Measurements from ENCODE around the gene FANCI. TPM values are rescaled to one million over a fixed set of nuclear protein-coding genes. Genes with fewer than 3 reads are reported as not detected.
A peak's percentile ranks its signal among the peaks of the same experiment; 100 is the strongest.

Gene FANCI
- total and polyA plus RNA-seq, 5 donors: 1.1 to 4.6 (median 4.0) TPM

GRCh38 chr15:89323825-89324224, 80.0 kb downstream of the FANCI start:
- Histone ChIP-seq H3K9me3 (ENCODE audit: control insufficient read depth, low read length) (no peaks in the 10 kb centered on the region), H3K4me1 (ENCODE audit: control insufficient read depth, insufficient read depth, low read length) (no peaks in the 10 kb centered on the region), H3K4me3 (ENCODE audit: low read length) (no peak overlapping the region), H3K27ac (ENCODE audit: low read length) (no peak overlapping the region), H3K27me3 (ENCODE audit: control insufficient read depth, insufficient read depth) (no peaks in the 10 kb centered on the region)
- DNase-seq: no peak
- no peak for ATAC-seq
- intact Hi-C loops (cut with DNase I): no loop called here
- 74% methylated on average over 6 of the region's 6 CpGs for WGBS

- WGBS: 93% methylated on average over 11 of the region's 11 CpGs
- H3K27ac ChIP-seq (ENCODE audit: low read length): no peak overlapping the region
Measured at GRCh38 chr15:89325039-89325803, 81.4 kb downstream of the FANCI start.

GRCh38 chr15:89326316-89326715, 82.5 kb downstream of the FANCI start:
- no peaks in the 10 kb centered on the region for H3K27me3 ChIP-seq (ENCODE audit: control insufficient read depth, insufficient read depth)
- DNase-seq: no peak
- 89% methylated on average over 6 of the region's 6 CpGs for WGBS
- H3K9me3 ChIP-seq (ENCODE audit: control insufficient read depth, low read length): no peaks in the 10 kb centered on the region
- no peak for ATAC-seq
- intact Hi-C loops (cut with DNase I): no loop called here
- no peak overlapping the region for H3K27ac ChIP-seq (ENCODE audit: low read length)
- peaks cover 6% of the 10 kb centered on the region for H3K4me1 ChIP-seq (ENCODE audit: control insufficient read depth, insufficient read depth, low read length)
- no peak overlapping the region for H3K4me3 ChIP-seq (ENCODE audit: low read length)

More at GRCh38 chr15:89325039-89325803, 81.4 kb downstream of the FANCI start:
- DNase-seq: no peak
- intact Hi-C loops (cut with DNase I): no loop called here
- ATAC-seq: no peak
- H3K4me3 ChIP-seq (ENCODE audit: low read length): no peak overlapping the region
- H3K9me3 ChIP-seq (ENCODE audit: control insufficient read depth, low read length): no peaks in the 10 kb centered on the region
- H3K4me1 ChIP-seq (ENCODE audit: control insufficient read depth, insufficient read depth, low read length): peaks cover 6% of the 10 kb centered on the region
- H3K27me3 ChIP-seq (ENCODE audit: control insufficient read depth, insufficient read depth): no peaks in the 10 kb centered on the region

- peaks cover 6% of the 10 kb centered on the region for H3K4me1 ChIP-seq (ENCODE audit: control insufficient read depth, insufficient read depth, low read length)
- H3K4me3 ChIP-seq (ENCODE audit: low read length): no peak overlapping the region
- DNase-seq (no peak), ATAC-seq (no peak)
- WGBS: 92% methylated on average over 6 of the region's 6 CpGs
- H3K27me3 ChIP-seq (ENCODE audit: control insufficient read depth, insufficient read depth): no peaks in the 10 kb centered on the region
- H3K9me3 ChIP-seq (ENCODE audit: control insufficient read depth, low read length): no peaks in the 10 kb centered on the region
- H3K27ac ChIP-seq (ENCODE audit: low read length): no peak overlapping the region
- intact Hi-C loops (cut with DNase I): no loop called here
Measured at GRCh38 chr15:89327113-89327512, 83.3 kb downstream of the FANCI start.

- ATAC-seq (no peak), DNase-seq (peak in 1 of 3 donors; percentile 42)
- peaks cover 14% of the 10 kb centered on the region for H3K4me1 ChIP-seq (ENCODE audit: control insufficient read depth, insufficient read depth, low read length)
- H3K4me3 ChIP-seq (ENCODE audit: low read length): no peak overlapping the region
- H3K27me3 ChIP-seq (ENCODE audit: control insufficient read depth, insufficient read depth): no peaks in the 10 kb centered on the region
- intact Hi-C loops (cut with DNase I): no loop called here
- no peak overlapping the region for H3K27ac ChIP-seq (ENCODE audit: low read length)
- H3K9me3 ChIP-seq (ENCODE audit: control insufficient read depth, low read length): no peaks in the 10 kb centered on the region
- 82% methylated on average over 13 of the region's 13 CpGs for WGBS
Measured at GRCh38 chr15:89328398-89329254, 84.8 kb downstream of the FANCI start.

- WGBS: 78% methylated on average over 8 of the region's 8 CpGs
- Histone ChIP-seq H3K9me3 (ENCODE audit: control insufficient read depth, low read length) (no peaks in the 10 kb centered on the region), H3K4me3 (ENCODE audit: low read length) (no peak overlapping the region), H3K27me3 (ENCODE audit: control insufficient read depth, insufficient read depth) (no peaks in the 10 kb centered on the region), H3K4me1 (ENCODE audit: control insufficient read depth, insufficient read depth, low read length) (peaks cover 15% of the 10 kb centered on the region), H3K27ac (ENCODE audit: low read length) (no peak overlapping the region)
- intact Hi-C loops (cut with DNase I): no loop called here
- DNase-seq (no peak), ATAC-seq (no peak)
Measured at GRCh38 chr15:89329329-89330084, 85.7 kb downstream of the FANCI start.

GRCh38 chr15:89330119-89330518, 86.3 kb downstream of the FANCI start:
- intact Hi-C loops (cut with DNase I): no loop called here
- Histone ChIP-seq H3K4me3 (ENCODE audit: low read length) (no peak overlapping the region), H3K27ac (ENCODE audit: low read length) (no peak overlapping the region), H3K27me3 (ENCODE audit: control insufficient read depth, insufficient read depth) (no peaks in the 10 kb centered on the region), H3K9me3 (ENCODE audit: control insufficient read depth, low read length) (no peaks in the 10 kb centered on the region), H3K4me1 (ENCODE audit: control insufficient read depth, insufficient read depth, low read length) (peaks cover 15% of the 10 kb centered on the region)
- ATAC-seq (no peak), DNase-seq (peak in 1 of 3 donors; percentile 40)
- WGBS: 84% methylated on average over 6 of the region's 6 CpGs

GRCh38 chr15:89330881-89331595, 87.3 kb downstream of the FANCI start:
- no peak for ATAC-seq
- H3K9me3 ChIP-seq (ENCODE audit: control insufficient read depth, low read length): no peaks in the 10 kb centered on the region
- no peak overlapping the region for H3K4me3 ChIP-seq (ENCODE audit: low read length)
- intact Hi-C loops (cut with DNase I): no loop called here
- peaks cover 20% of the 10 kb centered on the region for H3K4me1 ChIP-seq (ENCODE audit: control insufficient read depth, insufficient read depth, low read length)
- H3K27ac ChIP-seq (ENCODE audit: low read length): no peak overlapping the region
- DNase-seq: no peak
- WGBS: 80% methylated on average over 7 of the region's 7 CpGs
- H3K27me3 ChIP-seq (ENCODE audit: control insufficient read depth, insufficient read depth): no peaks in the 10 kb centered on the region

- Histone ChIP-seq H3K4me1 (ENCODE audit: control insufficient read depth, insufficient read depth, low read length) (peaks cover 20% of the 10 kb centered on the region), H3K4me3 (ENCODE audit: low read length) (no peak overlapping the region), H3K27me3 (ENCODE audit: control insufficient read depth, insufficient read depth) (no peaks in the 10 kb centered on the region), H3K9me3 (ENCODE audit: control insufficient read depth, low read length) (no peaks in the 10 kb centered on the region), H3K27ac (ENCODE audit: low read length) (no peak overlapping the region)
- intact Hi-C loops (cut with DNase I): no loop called here
- no peak for DNase-seq
- 33% methylated on average over 10 of the region's 10 CpGs for WGBS
- ATAC-seq: no peak
Measured at GRCh38 chr15:89332446-89332845, 88.7 kb downstream of the FANCI start.

- Histone ChIP-seq H3K9me3 (ENCODE audit: control insufficient read depth, low read length) (no peaks in the 10 kb centered on the region), H3K27ac (ENCODE audit: low read length) (no peak overlapping the region), H3K27me3 (ENCODE audit: control insufficient read depth, insufficient read depth) (no peaks in the 10 kb centered on the region), H3K4me1 (ENCODE audit: control insufficient read depth, insufficient read depth, low read length) (peaks cover 20% of the 10 kb centered on the region), H3K4me3 (ENCODE audit: low read length) (peak overlapping the region; percentile 70)
- no peak for ATAC-seq
- intact Hi-C loops (cut with DNase I): no loop called here
- 90% methylated on average over 57 of the region's 57 CpGs for WGBS
- peak in 2 of 3 donors; percentile 59 to 69 for DNase-seq
Measured at GRCh38 chr15:89333011-89333860, 89.5 kb downstream of the FANCI start.
